ENCODE data around the gene CT47C1. TPM values are rescaled to one million over a fixed set of nuclear protein-coding genes. Genes with fewer than 3 reads are reported as not detected.
"Not testable (repeated sequence)": the region's sequence is repeated elsewhere in the genome, so short reads cannot be mapped to it uniquely, and the experiment has no call there.

The CT47C1 gene
- not detected for polyA plus RNA-seq (ENCODE audit: insufficient read length in 4 of 4)

- DNase-seq (ENCODE audit: low read depth in 4 of 4, low spot score in 3 of 4): no peak
These were observed at the start of gene CT47C1 for GRCh38 chrX:119072744-119073143. TSS of gene CT47C1 (plus strand) at chrX:119072993. CDS start at chrX:119073226, 233 bp downstream.

GRCh38 chrX:119025900-119026299 lies 46.9 kb upstream of the CT47C1 start:
- DNase-seq (ENCODE audit: low read depth in 4 of 4, low spot score in 3 of 4): no peak

- DNase-seq (ENCODE audit: low read depth in 4 of 4, low spot score in 3 of 4): not testable (repeated sequence)
These were observed 46.4 kb upstream of the CT47C1 start for GRCh38 chrX:119026344-119026743.

- DNase-seq (ENCODE audit: low read depth in 4 of 4, low spot score in 3 of 4): not testable (repeated sequence)
These were observed 44.6 kb upstream of the CT47C1 start for GRCh38 chrX:119027960-119028732.

GRCh38 chrX:119028733-119029330 lies 44.0 kb upstream of the CT47C1 start:
- no peak for DNase-seq (ENCODE audit: low read depth in 4 of 4, low spot score in 3 of 4)

- DNase-seq (ENCODE audit: low read depth in 4 of 4, low spot score in 3 of 4): not testable (repeated sequence)
These were observed 43.1 kb upstream of the CT47C1 start for GRCh38 chrX:119029656-119030055.

- no peak for DNase-seq (ENCODE audit: low read depth in 4 of 4, low spot score in 3 of 4)
These were observed 41.8 kb upstream of the CT47C1 start for GRCh38 chrX:119030990-119031389.

GRCh38 chrX:119036107-119037029 lies 36.4 kb upstream of the CT47C1 start:
- DNase-seq (ENCODE audit: low read depth in 4 of 4, low spot score in 3 of 4): no peak

GRCh38 chrX:119040432-119040831 lies 32.4 kb upstream of the CT47C1 start:
- no peak for DNase-seq (ENCODE audit: low read depth in 4 of 4, low spot score in 3 of 4)

- peak in 1 of 4 donors; percentile 2 for DNase-seq (ENCODE audit: low read depth in 4 of 4, low spot score in 3 of 4)
These were observed 31.6 kb upstream of the CT47C1 start for GRCh38 chrX:119041175-119041574.

GRCh38 chrX:119042040-119042439 lies 30.8 kb upstream of the CT47C1 start:
- no peak for DNase-seq (ENCODE audit: low read depth in 4 of 4, low spot score in 3 of 4)

GRCh38 chrX:119042996-119043395 lies 29.8 kb upstream of the CT47C1 start:
- no peak for DNase-seq (ENCODE audit: low read depth in 4 of 4, low spot score in 3 of 4)

- DNase-seq (ENCODE audit: low read depth in 4 of 4, low spot score in 3 of 4): no peak
These were observed 26.9 kb upstream of the CT47C1 start for GRCh38 chrX:119045884-119046283.

- no peak for DNase-seq (ENCODE audit: low read depth in 4 of 4, low spot score in 3 of 4)
These were observed 17.1 kb upstream of the CT47C1 start for GRCh38 chrX:119055687-119056086.

GRCh38 chrX:119062750-119063374 lies 9.9 kb upstream of the CT47C1 start:
- no peak for DNase-seq (ENCODE audit: low read depth in 4 of 4, low spot score in 3 of 4)

- no peak for DNase-seq (ENCODE audit: low read depth in 4 of 4, low spot score in 3 of 4)
These were observed 9.4 kb upstream of the CT47C1 start for GRCh38 chrX:119063428-119063827.

GRCh38 chrX:119067023-119067739 lies 5.6 kb upstream of the CT47C1 start:
- no peak for DNase-seq (ENCODE audit: low read depth in 4 of 4, low spot score in 3 of 4)

GRCh38 chrX:119069128-119069527 lies 3.7 kb upstream of the CT47C1 start:
- DNase-seq (ENCODE audit: low read depth in 4 of 4, low spot score in 3 of 4): no peak

GRCh38 chrX:119069762-119070161 lies 3.0 kb upstream of the CT47C1 start:
- no peak for DNase-seq (ENCODE audit: low read depth in 4 of 4, low spot score in 3 of 4)

GRCh38 chrX:119071381-119071780 lies 1.4 kb upstream of the CT47C1 start:
- DNase-seq (ENCODE audit: low read depth in 4 of 4, low spot score in 3 of 4): no peak
